Nephron progenitor cell (in vitro differentiated cells): ENCODE measurements around the gene TMTC1.
A peak's percentile ranks its signal among the peaks of the same experiment; 100 is the strongest.

Experiments used
- DNase-seq: peaks from one replicate; pipeline ENCODE4 v3.0.0; 2021
- H3K27ac Mint-ChIP-seq: 2 replicates; pipeline ENCODE4 v1.8.0; 2021; ENCODE audit warnings: mild to moderate bottlenecking, moderate library complexity, mixed read lengths
- H3K27me3 Mint-ChIP-seq: 2 replicates; pipeline ENCODE4 v1.8.0; 2021; ENCODE audit warnings: mild to moderate bottlenecking, low read depth, mixed read lengths; ENCODE audit not compliant: poor library complexity
- H3K36me3 Mint-ChIP-seq: 2 replicates; pipeline ENCODE4 v1.8.0; 2021; ENCODE audit warnings: low read depth, mixed read lengths
- H3K4me1 Mint-ChIP-seq: 2 replicates; pipeline ENCODE4 v1.8.0; 2021; ENCODE audit warnings: mixed read lengths
- H3K4me3 Mint-ChIP-seq: 2 replicates; pipeline ENCODE4 v1.8.0; 2021; ENCODE audit warnings: mild to moderate bottlenecking, moderate library complexity, mixed read lengths
- H3K9me3 Mint-ChIP-seq: 2 replicates; pipeline ENCODE4 v1.8.0; 2021; ENCODE audit warnings: mild to moderate bottlenecking, moderate library complexity, mixed read lengths
- CTCF ChIP-seq: fragments of 200-600 bp; sonication (generic); IDR thresholded peaks from 2 replicates; pipeline ENCODE4 v1.5.0; 2021; ENCODE audit warnings: antibody characterized with exemption

The TMTC1 gene

DNA sequence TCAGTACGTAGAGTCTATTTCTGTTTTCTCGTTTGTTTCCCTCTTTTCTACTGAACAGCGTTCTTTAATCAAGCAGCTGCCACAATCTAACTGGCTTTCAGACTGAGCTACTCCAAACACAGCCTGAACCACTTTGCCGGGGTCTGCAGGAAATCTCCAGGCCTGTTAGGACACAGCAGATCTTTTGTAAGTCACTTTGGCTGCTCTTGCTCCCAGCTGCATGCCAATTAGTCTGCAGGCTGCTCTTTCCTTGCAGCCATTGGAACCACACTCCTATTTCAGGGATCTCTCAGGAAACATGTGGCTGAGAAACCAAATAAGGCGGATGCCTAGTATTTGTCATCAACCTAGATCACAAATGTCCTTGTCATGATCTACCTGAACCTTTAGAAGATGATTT, 73.6 kb downstream of the TMTC1 start:
- Mint-ChIP-seq H3K36me3 (no peaks in the 10 kb centered on the region), H3K27ac (peak overlapping the region; percentile 91), H3K4me1 (peaks cover 39% of the 10 kb centered on the region), H3K9me3 (no peaks in the 10 kb centered on the region), H3K27me3 (no peaks in the 10 kb centered on the region), H3K4me3 (no peak overlapping the region)
- TF ChIP-seq CTCF, result no peak
- peak; percentile 7 for DNase-seq

GRCh38 chr12:29709496-29710040, 74.2 kb downstream of the TMTC1 start:
- Mint-ChIP-seq H3K9me3 (no peaks in the 10 kb centered on the region), H3K36me3 (no peaks in the 10 kb centered on the region), H3K4me3 (no peak overlapping the region), H3K27me3 (no peaks in the 10 kb centered on the region), H3K27ac (no peak overlapping the region), H3K4me1 (peaks cover 39% of the 10 kb centered on the region)
- no peak for TF ChIP-seq CTCF
- DNase-seq, result no peak

- H3K36me3 Mint-ChIP-seq, result no peaks in the 10 kb centered on the region
- H3K27me3 Mint-ChIP-seq, result no peaks in the 10 kb centered on the region
- H3K4me3 Mint-ChIP-seq, result no peak overlapping the region
- TF ChIP-seq CTCF, result no peak
- no peak overlapping the region for H3K27ac Mint-ChIP-seq
- no peaks in the 10 kb centered on the region for H3K9me3 Mint-ChIP-seq
- H3K4me1 Mint-ChIP-seq, result peaks cover 39% of the 10 kb centered on the region
- no peak for DNase-seq
These were observed 74.7 kb downstream of the TMTC1 start for GRCh38 chr12:29709054-29709453.

GRCh38 chr12:29707846-29708245, 75.9 kb downstream of the TMTC1 start:
- Mint-ChIP-seq H3K36me3 (no peaks in the 10 kb centered on the region), H3K4me3 (no peak overlapping the region), H3K9me3 (no peaks in the 10 kb centered on the region), H3K27ac (no peak overlapping the region), H3K27me3 (no peaks in the 10 kb centered on the region), H3K4me1 (peaks cover 27% of the 10 kb centered on the region)
- no peak for DNase-seq
- TF ChIP-seq CTCF, result no peak

GRCh38 chr12:29706311-29706710, 77.4 kb downstream of the TMTC1 start:
- Mint-ChIP-seq H3K36me3 (no peaks in the 10 kb centered on the region), H3K4me1 (peaks cover 20% of the 10 kb centered on the region), H3K9me3 (no peaks in the 10 kb centered on the region), H3K27me3 (peaks cover 3% of the 10 kb centered on the region), H3K4me3 (no peak overlapping the region), H3K27ac (no peak overlapping the region)
- no peak for TF ChIP-seq CTCF
- no peak for DNase-seq

GRCh38 chr12:29703528-29703927, 80.2 kb downstream of the TMTC1 start:
- no peak for TF ChIP-seq CTCF
- peaks cover 17% of the 10 kb centered on the region for H3K4me1 Mint-ChIP-seq
- H3K9me3 Mint-ChIP-seq, result no peaks in the 10 kb centered on the region

More at GRCh38 chr12:29703528-29703927, 80.2 kb downstream of the TMTC1 start:
- no peak for DNase-seq
- H3K27me3 Mint-ChIP-seq, result peaks cover 11% of the 10 kb centered on the region
- H3K36me3 Mint-ChIP-seq, result no peaks in the 10 kb centered on the region
- H3K4me3 Mint-ChIP-seq, result no peak overlapping the region
- no peak overlapping the region for H3K27ac Mint-ChIP-seq
